H1 (cell line): Measurements from ENCODE around the gene BABAM2. TPM values are rescaled to one million over a fixed set of nuclear protein-coding genes. Genes with fewer than 3 reads are reported as not detected.

Experiments
- CTCF ChIA-PET: fragments of 300-600 bp; sonication (Branson Sonifier 250); formaldehyde crosslinking; loops from one replicate; lab custom pipeline; 2021; ENCODE audit not compliant: partially characterized antibody; lab: Charles Lee
- POLR2A ChIA-PET: fragments of 300-600 bp; sonication (Branson Sonifier 250); formaldehyde crosslinking; loops from one replicate; lab custom pipeline; 2021; ENCODE audit warnings: inconsistent platforms; ENCODE audit not compliant: partially characterized antibody; lab: Charles Lee
- DNase-seq, 2 experiments: peaks; one replicate each; pipeline versions ENCODE4 v3.0.0 to v3.0.0-alpha.2; 2010 to 2022; ENCODE audit warnings: low spot score in 2 of 2, low read depth in 1 of 2, mixed read lengths in 1 of 2
- FAIRE-seq: peaks from 2 replicates; lab custom pipeline; 2011; peaks lifted over from hg19 to GRCh38; lab: Jason Lieb, UNC
- H2AFZ ChIP-seq: 2 replicates; pipeline ENCODE4 v1.8.1; 2012; ENCODE audit warnings: low read length, inconsistent platforms
- H2AK5ac ChIP-seq: 2 replicates; pipeline ENCODE4 v1.6.1; 2013; ENCODE audit warnings: low read depth, low read length
- H2BK120ac ChIP-seq: replicated peaks from 2 replicates; pipeline ENCODE3; 2013; ENCODE audit warnings: low read depth, low read length, inconsistent platforms
- H2BK12ac ChIP-seq: 2 replicates; pipeline ENCODE4 v1.6.1; 2013; ENCODE audit warnings: low read depth, low read length
- H2BK15ac ChIP-seq: 2 replicates; pipeline ENCODE4 v1.6.1; 2013; ENCODE audit warnings: low read length
- H2BK20ac ChIP-seq: 2 replicates; pipeline ENCODE4 v1.6.1; 2013; ENCODE audit warnings: low read length
- H2BK5ac ChIP-seq: 2 replicates; pipeline ENCODE4 v1.6.1; 2013; ENCODE audit warnings: low read depth, low read length
- H3K14ac ChIP-seq: 2 replicates; pipeline ENCODE4 v1.6.1; 2013; ENCODE audit warnings: inconsistent platforms; ENCODE audit not compliant: insufficient read length
- H3K18ac ChIP-seq: 2 replicates; pipeline ENCODE4 v1.6.1; 2013; ENCODE audit warnings: low read length; ENCODE audit errors: extremely low read depth
- H3K23ac ChIP-seq: 2 replicates; pipeline ENCODE4 v1.6.1; 2013; ENCODE audit warnings: inconsistent platforms; ENCODE audit not compliant: insufficient read length
- H3K23me2 ChIP-seq: 2 replicates; pipeline ENCODE4 v1.6.1; 2013; ENCODE audit warnings: low read depth, low read length
- H3K27ac ChIP-seq: 2 replicates; pipeline ENCODE4 v1.6.1; 2011; ENCODE audit warnings: low read depth, low read length, inconsistent platforms
- H3K27me3 ChIP-seq, 4 experiments: replicated peaks in 1 of 4; 1 replicate in 1 of 4; 2 replicates in 3 of 4; pipeline versions ENCODE4 v1.6.1 to v1.8.1; 2011 to 2013; ENCODE audit warnings: low read length in 3 of 4, mild to moderate bottlenecking in 3 of 4, inconsistent platforms in 2 of 4, mixed read lengths in 2 of 4, moderate library complexity in 1 of 4; ENCODE audit not compliant: control insufficient read depth in 3 of 4, insufficient read depth in 3 of 4; ENCODE audit errors: extremely low read depth in 1 of 4
- H3K36me3 ChIP-seq, 4 experiments: 2 replicates each; pipeline versions ENCODE4 v1.6.1 to v1.8.1; 2011 to 2013; ENCODE audit warnings: mild to moderate bottlenecking in 4 of 4, low read length in 3 of 4, moderate library complexity in 2 of 4, control low read depth in 1 of 4, inconsistent platforms in 1 of 4; ENCODE audit not compliant: insufficient read depth in 4 of 4, control insufficient read depth in 2 of 4
- H3K4ac ChIP-seq: replicated peaks from 2 replicates; pipeline ENCODE3; 2013; ENCODE audit warnings: low read length, low read depth, mixed read lengths, inconsistent platforms; ENCODE audit not compliant: insufficient read length
- H3K4me1 ChIP-seq, 4 experiments: replicated peaks in 1 of 4; 1 replicate in 1 of 4; 2 replicates in 3 of 4; pipeline versions ENCODE4 v1.6.1 to v1.8.1; 2011 to 2013; ENCODE audit warnings: low read length in 3 of 4, inconsistent platforms in 2 of 4, mixed read lengths in 1 of 4; ENCODE audit not compliant: insufficient read depth in 4 of 4, control insufficient read depth in 3 of 4
- H3K4me2 ChIP-seq, 2 experiments: 2 replicates each; pipeline versions ENCODE4 v1.6.1 to v1.8.1; 2011 to 2013; ENCODE audit warnings: low read depth in 2 of 2, low read length in 2 of 2, control low read depth in 1 of 2, inconsistent platforms in 1 of 2, mild to moderate bottlenecking in 1 of 2; ENCODE audit not compliant: insufficient read depth in 1 of 2
- H3K4me3 ChIP-seq, 4 experiments: fragments of 200-600, 300-600 bp in 1 of 4; sonication (generic), shearing (Covaris generic), sonication (Bioruptor Twin) in 1 of 4; 2 replicates each; pipeline versions ENCODE4 v1.5.1 to v1.8.1; 2011 to 2016; ENCODE audit warnings: low read length in 4 of 4, low read depth in 3 of 4, control low read depth in 2 of 4, inconsistent platforms in 2 of 4, mild to moderate bottlenecking in 2 of 4, mixed read lengths in 1 of 4, moderate library complexity in 1 of 4; ENCODE audit not compliant: insufficient read depth in 2 of 4; ENCODE audit errors: extremely low read depth in 1 of 4
- H3K56ac ChIP-seq: replicated peaks from 2 replicates; pipeline ENCODE3; 2013; ENCODE audit warnings: low read depth, mild to moderate bottlenecking, mixed read lengths, low read length, inconsistent platforms; ENCODE audit not compliant: insufficient read length
- H3K79me1 ChIP-seq: 2 replicates; pipeline ENCODE4 v1.6.1; 2013; ENCODE audit warnings: low read depth, low read length, control low read depth
- H3K79me2 ChIP-seq, 2 experiments: 2 replicates each; pipeline versions ENCODE4 v1.6.1 to v1.8.1; 2012 to 2013; ENCODE audit warnings: low read length in 2 of 2, mild to moderate bottlenecking in 2 of 2, inconsistent platforms in 1 of 2; ENCODE audit not compliant: insufficient read depth in 2 of 2, control insufficient read depth in 1 of 2
- H3K9ac ChIP-seq, 4 experiments: replicated peaks in 1 of 4; 1 replicate in 1 of 4; 2 replicates in 3 of 4; pipeline versions ENCODE4 v1.6.1 to v1.8.1; 2011 to 2013; ENCODE audit warnings: low read depth in 3 of 4, low read length in 3 of 4, control low read depth in 2 of 4, mild to moderate bottlenecking in 2 of 4, moderate library complexity in 2 of 4, inconsistent platforms in 1 of 4; ENCODE audit errors: extremely low read depth in 1 of 4
- H3K9me3 ChIP-seq, 2 experiments: 2 replicates each; pipeline versions ENCODE4 v1.6.1 to v1.8.1; 2012 to 2013; ENCODE audit warnings: mild to moderate bottlenecking in 2 of 2, moderate library complexity in 2 of 2, control low read depth in 1 of 2, inconsistent platforms in 1 of 2, low read depth in 1 of 2, low read length in 1 of 2, mixed read lengths in 1 of 2; ENCODE audit not compliant: insufficient read depth in 2 of 2
- H4K20me1 ChIP-seq, 2 experiments: replicated peaks in 1 of 2; 2 replicates each; pipeline versions ENCODE3 to v1.8.1; 2011 to 2013; ENCODE audit warnings: inconsistent platforms in 2 of 2, low read length in 2 of 2, mild to moderate bottlenecking in 1 of 2; ENCODE audit not compliant: insufficient read depth in 2 of 2, control insufficient read depth in 1 of 2
- H4K5ac ChIP-seq: 2 replicates; pipeline ENCODE4 v1.6.1; 2013; ENCODE audit warnings: low read length, low read depth, mixed read lengths, inconsistent platforms; ENCODE audit not compliant: insufficient read length
- H4K8ac ChIP-seq: 2 replicates; pipeline ENCODE4 v1.8.0; 2013; ENCODE audit warnings: mild to moderate bottlenecking, moderate library complexity, low read length, inconsistent platforms; ENCODE audit not compliant: insufficient read depth; ENCODE audit errors: extremely low read depth
- H4K91ac ChIP-seq: replicated peaks from 2 replicates; pipeline ENCODE3; 2013; ENCODE audit warnings: low read length, mixed read lengths, inconsistent platforms; ENCODE audit not compliant: insufficient read length
- CBX8 ChIP-seq: fragments of 300-800, 300-1000 bp; sonication (generic); IDR thresholded peaks from 2 replicates; pipeline ENCODE4 v1.7.1; 2016; ENCODE audit warnings: low read depth, low read length, borderline replicate concordance
- EZH2 ChIP-seq: fragments of 200-600 bp; sonication (generic); IDR thresholded peaks from 2 replicates; pipeline ENCODE4 v1.7.1; 2012; ENCODE audit warnings: low read depth, mild to moderate bottlenecking, moderate library complexity, low read length, inconsistent platforms; ENCODE audit not compliant: severe bottlenecking
- FOSL1 ChIP-seq: IDR thresholded peaks from 2 replicates; pipeline ENCODE4 v1.6.1; 2011; ENCODE audit warnings: mild to moderate bottlenecking, low read depth, low read length, moderate library complexity; ENCODE audit not compliant: insufficient read depth
- GTF2F1 ChIP-seq: IDR thresholded peaks from 2 replicates; pipeline ENCODE4 v1.6.1; 2012; ENCODE audit warnings: low read depth, low read length, improper control_type of control experiment, borderline replicate concordance
- KDM1A ChIP-seq: fragments of 200-600, 300-600 bp; sonication (generic); IDR thresholded peaks from 2 replicates; pipeline ENCODE4 v1.7.1; 2016; ENCODE audit warnings: mild to moderate bottlenecking, low read length, borderline replicate concordance
- KDM4A ChIP-seq: IDR thresholded peaks from one replicate; pipeline ENCODE4 v1.7.1; 2012; ENCODE audit warnings: low read depth, mild to moderate bottlenecking, moderate library complexity, low read length, inconsistent platforms; ENCODE audit not compliant: severe bottlenecking
- KDM5A ChIP-seq: fragments of 200-600 bp; IDR thresholded peaks from 2 replicates; pipeline ENCODE4 v1.7.1; 2012; ENCODE audit warnings: mild to moderate bottlenecking, low read length, inconsistent platforms, mixed read lengths
- POLR2A ChIP-seq, 2 experiments: IDR thresholded peaks; 1 replicate in 1 of 2; 2 replicates in 1 of 2; pipeline ENCODE4 v1.6.1; 2011; ENCODE audit warnings: low read depth in 2 of 2, low read length in 2 of 2, mild to moderate bottlenecking in 2 of 2; ENCODE audit errors: control extremely low read depth in 1 of 2
- POLR2AphosphoS5 ChIP-seq: IDR thresholded peaks from 2 replicates; pipeline ENCODE4 v1.6.1; 2011; ENCODE audit warnings: low read depth, low read length
- POU5F1 ChIP-seq: IDR thresholded peaks from 2 replicates; pipeline ENCODE4 v1.6.1; 2011; ENCODE audit warnings: low read depth, mild to moderate bottlenecking, low read length, moderate library complexity
- SIRT6 ChIP-seq: IDR thresholded peaks from one replicate; pipeline ENCODE4 v1.7.1; 2012; ENCODE audit warnings: low read length, inconsistent platforms
- SIX5 ChIP-seq: IDR thresholded peaks from 2 replicates; pipeline ENCODE4 v1.6.1; 2011; ENCODE audit warnings: mild to moderate bottlenecking, low read depth, low read length
- SP1 ChIP-seq: IDR thresholded peaks from 2 replicates; pipeline ENCODE4 v1.6.1; 2011; ENCODE audit warnings: low read depth, low read length
- TAF1 ChIP-seq: IDR thresholded peaks from 2 replicates; pipeline ENCODE4 v1.6.1; 2011; ENCODE audit warnings: mild to moderate bottlenecking, low read depth, low read length
- TBP ChIP-seq: IDR thresholded peaks from 2 replicates; pipeline ENCODE4 v1.6.1; 2011; ENCODE audit warnings: low read depth, low read length, improper control_type of control experiment
- WGBS, 2 experiments: shearing (Covaris generic) in 1 of 2; methylation state at CpG; one replicate each; pipeline versions ENCODE4 v1.1.6 to v1.1.7; 2013 to 2015; ENCODE audit warnings: low lambda C conversion rate in 2 of 2, mixed read lengths in 2 of 2, inconsistent platforms in 1 of 2, low coverage in 1 of 2, missing lambda C conversion rate in 1 of 2; ENCODE audit not compliant: insufficient replicate concordance in 2 of 2, insufficient coverage in 1 of 2, insufficient read length in 1 of 2; ENCODE audit errors: extremely low coverage in 1 of 2, missing lambda C conversion rate in 1 of 2; 5-methylcytosine and 5-hydroxymethylcytosine counted together
- polyA plus RNA-seq, 7 experiments: library from polyadenylated mRNA; depleted of rRNA in 3 of 7; stranded (reverse) in 5 of 7; unstranded in 2 of 7; fragments of >200 nt in 5 of 7; fragments of 200-250 nt in 2 of 7; gene quantifications; 1 replicate in 5 of 7; 2 replicates in 1 of 7; 4 replicates in 1 of 7; pipeline versions ENCODE4 v1.2.1 to v1.2.3, GENCODE V29; 2011 to 2013; ENCODE audit warnings: missing spikeins in 2 of 7, mixed read lengths in 2 of 7
- total RNA-seq: library from RNA; stranded (reverse); fragmentation: NEBNext Ultra II Directional; extraction: Animal tissue kit (Norgen Biotek cat#: 25700); gene quantifications from 2 replicates; pipeline ENCODE4 v1.2.1, GENCODE V29; 2021
- TF ChIP-seq, protein P1 (sequence below): IDR thresholded peaks from 2 replicates; pipeline ENCODE4 v1.6.1; 2011; ENCODE audit warnings: low read length, improper control_type of control experiment

BABAM2 gene
- total and polyA plus RNA-seq, 2 of the 8 experiments (the other 6 are each of a cell fraction or from before 2014, with no cell fraction given): 15.8 to 20.9 TPM

DNA sequence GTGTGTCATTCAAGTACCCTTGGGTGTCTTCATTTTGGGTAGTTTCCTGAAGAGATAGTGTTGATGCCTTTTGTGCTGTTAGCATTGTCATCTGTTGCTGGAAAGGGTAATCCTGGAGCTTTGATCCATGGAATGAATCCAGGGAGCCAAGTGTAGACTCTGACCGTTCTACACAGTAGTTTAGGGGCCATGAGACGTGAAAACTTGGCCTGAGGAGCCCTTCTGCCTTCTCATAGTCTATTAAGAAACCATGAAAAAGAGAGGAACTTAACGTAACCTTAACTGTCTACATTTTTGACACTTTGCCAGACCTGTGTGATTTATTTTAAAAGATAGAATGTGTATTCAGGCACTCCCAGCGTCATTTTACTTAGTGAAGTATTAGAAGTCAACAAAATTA, 194.0 kb downstream of the BABAM2 start:
- FAIRE-seq (no peak), DNase-seq (no peak)
- H3K27me3 ChIP-seq: no peaks in the 10 kb centered on the region
- no peak overlapping the region for H3K18ac ChIP-seq
- no peak overlapping the region for H2BK20ac ChIP-seq
- H3K4me1 ChIP-seq: no peaks in the 10 kb centered on the region
- no peak overlapping the region for H2AK5ac ChIP-seq
- H3K23me2 ChIP-seq: no peaks in the 10 kb centered on the region
- no peak overlapping the region for H2AFZ ChIP-seq
- H3K79me1 ChIP-seq: no peaks in the 10 kb centered on the region
- H3K4me2 ChIP-seq: no peak overlapping the region
- no peak overlapping the region for H3K4me3 ChIP-seq
- H2BK12ac ChIP-seq: no peak overlapping the region
- H2BK5ac ChIP-seq: no peak overlapping the region
- no peaks in the 10 kb centered on the region for H3K79me2 ChIP-seq
- no peak overlapping the region for H3K56ac ChIP-seq
- no peak overlapping the region for H4K91ac ChIP-seq
- no peak overlapping the region for H4K5ac ChIP-seq
- WGBS, 2 experiments: 76% methylated on average over 4 of the region's 4 CpGs; no CpG with 5 or more reads in 1 of the 2 experiments
- no peak overlapping the region for H2BK15ac ChIP-seq
- H3K36me3 ChIP-seq: no peaks in the 10 kb centered on the region
- no peak overlapping the region for H3K23ac ChIP-seq
- no peak overlapping the region for H3K9ac ChIP-seq
- H2BK120ac ChIP-seq: no peak overlapping the region
- H4K20me1 ChIP-seq: no peaks in the 10 kb centered on the region
- no peak overlapping the region for H3K27ac ChIP-seq
- H4K8ac ChIP-seq: no peak overlapping the region
- H3K9me3 ChIP-seq: no peaks in the 10 kb centered on the region
- no peak overlapping the region for H3K14ac ChIP-seq
- H3K4ac ChIP-seq: no peak overlapping the region
- CTCF ChIA-PET: no interaction called here
- POLR2A ChIA-PET: no interaction called here
- TF ChIP-seq KDM1A: no peak
- no peak for TF ChIP-seq SIRT6
- no peak for TF ChIP-seq TAF1
- TF ChIP-seq FOSL1: no peak
- TF ChIP-seq KDM4A: no peak
- no peak for TF ChIP-seq POLR2AphosphoS5
- no peak for TF ChIP-seq GTF2F1
- TF ChIP-seq POLR2A (IDR thresholded peaks at IDR 0.05; ENCODE audit: control extremely low read depth in 1 of 2, low read depth in 2 of 2, low read length in 2 of 2): no peak
- TF ChIP-seq CBX8: no peak
- no peak for TF ChIP-seq POU5F1
- TF ChIP-seq SP1: no peak
- no peak for TF ChIP-seq EZH2
- TF ChIP-seq, protein P1, sequence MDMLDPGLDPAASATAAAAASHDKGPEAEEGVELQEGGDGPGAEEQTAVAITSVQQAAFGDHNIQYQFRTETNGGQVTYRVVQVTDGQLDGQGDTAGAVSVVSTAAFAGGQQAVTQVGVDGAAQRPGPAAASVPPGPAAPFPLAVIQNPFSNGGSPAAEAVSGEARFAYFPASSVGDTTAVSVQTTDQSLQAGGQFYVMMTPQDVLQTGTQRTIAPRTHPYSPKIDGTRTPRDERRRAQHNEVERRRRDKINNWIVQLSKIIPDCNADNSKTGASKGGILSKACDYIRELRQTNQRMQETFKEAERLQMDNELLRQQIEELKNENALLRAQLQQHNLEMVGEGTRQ: no peak
- no peak for TF ChIP-seq SIX5
- no peak for TF ChIP-seq TBP
- no peak for TF ChIP-seq KDM5A
